HepG2 (cell line): Measurements from ENCODE around the gene COA3. TPM values are rescaled to one million over a fixed set of nuclear protein-coding genes. Genes with fewer than 3 reads are reported as not detected.

ENCODE experiments used
- ATAC-seq: fragments of 200-7000 bp; cut with Tn5 transposase; 3 replicates; pipeline ENCODE4 v1.9.1; 2020; ENCODE audit warnings: mild to moderate bottlenecking, moderate library complexity
- BruUV-seq: library from RNA; stranded (reverse); fragments of 400-500 nt; replicated peaks from 2 replicates; lab custom pipeline; 2021; lab: Mats Ljungman, UMichigan
- CTCF ChIA-PET: fragments of 300-600 bp; formaldehyde crosslinking; extraction: SDS; loops from one replicate; lab custom pipeline; 2021; ENCODE audit warnings: low total read pairs, inconsistent platforms, low intra/inter-chr PET ratio; lab: Yijun Ruan, JAX
- POLR2A ChIA-PET: fragments of 350-600 bp; sonication (Branson Sonifier 250); formaldehyde crosslinking; loops from one replicate; lab custom pipeline; 2020; ENCODE audit warnings: antibody characterized with exemption, inconsistent platforms; lab: Yijun Ruan, JAX
- DNase-seq: peaks from one replicate; pipeline ENCODE4 v3.0.0-alpha.2; 2015; ENCODE audit warnings: low spot score
- FAIRE-seq: peaks from 3 replicates; lab custom pipeline; 2011; peaks lifted over from hg19 to GRCh38; lab: Jason Lieb, UNC
- H2AFZ ChIP-seq: one replicate; pipeline ENCODE4 v1.6.1; 2011; ENCODE audit warnings: low read length, inconsistent platforms
- H3K27ac ChIP-seq: fragments of 300-600 bp; 3 replicates; pipeline ENCODE4 v1.8.0; 2011; ENCODE audit warnings: mixed run types, mild to moderate bottlenecking, mixed read lengths, low read length, inconsistent platforms; ENCODE audit not compliant: insufficient read depth; ENCODE audit errors: extremely low read length
- H3K27me3 ChIP-seq, 2 experiments: fragments of 200-600 bp in 1 of 2; 2 replicates in 1 of 2; 3 replicates in 1 of 2; pipeline versions ENCODE4 v1.6.0 to v1.8.0; 2011; ENCODE audit warnings: low read length in 2 of 2, mild to moderate bottlenecking in 2 of 2, moderate library complexity in 2 of 2, inconsistent platforms in 1 of 2; ENCODE audit not compliant: insufficient read depth in 2 of 2, control insufficient read depth in 1 of 2
- H3K36me3 ChIP-seq, 2 experiments: fragments of 200-600 bp in 1 of 2; replicated peaks in 1 of 2; 2 replicates in 1 of 2; 3 replicates in 1 of 2; pipeline versions ENCODE4 v1.5.1 to v1.8.0; 2011; ENCODE audit warnings: low read length in 2 of 2, inconsistent platforms in 1 of 2; ENCODE audit not compliant: insufficient read depth in 2 of 2, control insufficient read depth in 1 of 2
- H3K4me1 ChIP-seq: 2 replicates; pipeline ENCODE4 v1.5.1; 2012; ENCODE audit warnings: low read length, inconsistent platforms; ENCODE audit not compliant: insufficient read depth
- H3K4me2 ChIP-seq: 2 replicates; pipeline ENCODE4 v1.6.0; 2011; ENCODE audit warnings: low read depth, low read length, inconsistent platforms
- H3K4me3 ChIP-seq, 3 experiments: fragments of 200-600 bp in 1 of 3; sonication (generic), shearing (Covaris generic) in 1 of 3; replicated peaks in 1 of 3; 2 replicates each; pipeline ENCODE4 v1.5.1; 2011 to 2016; ENCODE audit warnings: low read length in 3 of 3, inconsistent platforms in 2 of 3, low read depth in 2 of 3, mild to moderate bottlenecking in 2 of 3, control low read depth in 1 of 3, mixed read lengths in 1 of 3; ENCODE audit not compliant: insufficient read depth in 1 of 3
- H3K79me2 ChIP-seq: one replicate; pipeline ENCODE4 v1.6.1; 2011; ENCODE audit warnings: low read length, inconsistent platforms; ENCODE audit not compliant: insufficient read depth
- H3K9ac ChIP-seq: 2 replicates; pipeline ENCODE4 v1.6.0; 2011; ENCODE audit warnings: mild to moderate bottlenecking, low read depth, low read length, inconsistent platforms; ENCODE audit not compliant: insufficient read depth
- H3K9me3 ChIP-seq: 2 replicates; pipeline ENCODE4 v1.5.1; 2012; ENCODE audit warnings: mild to moderate bottlenecking, low read length
- H4K20me1 ChIP-seq: 2 replicates; pipeline ENCODE4 v1.6.0; 2011; ENCODE audit warnings: inconsistent platforms, mild to moderate bottlenecking, low read length, moderate library complexity; ENCODE audit not compliant: insufficient read depth
- ATF2 ChIP-seq: sonication (generic); formaldehyde crosslinking; IDR thresholded peaks from 2 replicates; pipeline ENCODE4 v1.4.0; 2020; ENCODE audit warnings: missing genetic modification reagents
- GTF2F1 ChIP-seq: fragments of 150-350 bp; IDR thresholded peaks from 2 replicates; pipeline ENCODE4 v1.6.1; 2014; ENCODE audit warnings: low read length
- MAFG ChIP-seq: sonication (generic); formaldehyde crosslinking; IDR thresholded peaks from 2 replicates; pipeline ENCODE4 v1.5.1; 2020; ENCODE audit warnings: mild to moderate bottlenecking, missing genetic modification reagents
- SMAD9 ChIP-seq: sonication (generic); formaldehyde crosslinking; IDR thresholded peaks from 2 replicates; pipeline ENCODE4 v1.5.1; 2020; ENCODE audit warnings: mild to moderate bottlenecking, missing genetic modification reagents
- TBX2 ChIP-seq: sonication (generic); formaldehyde crosslinking; IDR thresholded peaks from 2 replicates; pipeline ENCODE4 v1.5.0; 2020; ENCODE audit warnings: missing genetic modification reagents, mild to moderate bottlenecking, borderline replicate concordance
- ZBED4 ChIP-seq: sonication (generic); formaldehyde crosslinking; IDR thresholded peaks from 2 replicates; pipeline ENCODE4 v1.4.0; 2020; ENCODE audit warnings: missing genetic modification reagents, borderline replicate concordance
- ZBTB37 ChIP-seq: sonication (generic); formaldehyde crosslinking; IDR thresholded peaks from 2 replicates; pipeline ENCODE4 v1.4.0; 2020; ENCODE audit warnings: mild to moderate bottlenecking, missing genetic modification reagents
- ZNF362 ChIP-seq: sonication (generic); formaldehyde crosslinking; IDR thresholded peaks from 2 replicates; pipeline ENCODE4 v1.4.0; 2020; ENCODE audit warnings: missing genetic modification reagents, mild to moderate bottlenecking, borderline replicate concordance
- WGBS: methylation state at CpG from one replicate; pipeline ENCODE4 v1.1.6; 2017; ENCODE audit warnings: low lambda C conversion rate; 5-methylcytosine and 5-hydroxymethylcytosine counted together
- in situ Hi-C: cut with HindIII; loops from 2 replicates; pipeline ENCODE4 v1.10.0; 2017; ENCODE audit warnings: low pct_unique_long_range_greater_than_20kb; ENCODE audit not compliant: extremely low pct_ligation_motif_present
- intact Hi-C: fragments of 100-400 bp; cut with micrococcal nuclease; formaldehyde crosslinking; loops from one replicate; pipeline ENCODE4 v1.10.0; 2022; ENCODE audit not compliant: unreplicated experiment
- polyA plus RNA-seq, 8 experiments: library from polyadenylated mRNA; depleted of rRNA in 3 of 8; stranded (reverse) in 7 of 8; unstranded in 1 of 8; fragments of >200 nt; fragmentation: Illumina TruSeq in 4 of 8; extraction: Trizol in 4 of 8; gene quantifications; 2 replicates each; pipeline versions ENCODE4 v1.2.1 to v1.2.3, GENCODE V29; 2011 to 2016; ENCODE audit warnings: low read depth in 4 of 8, missing spikeins in 1 of 8, mixed read lengths in 1 of 8; ENCODE audit not compliant: insufficient read depth in 1 of 8
- total RNA-seq, 5 experiments: library from RNA; depleted of rRNA; stranded (reverse); fragments of >200 nt; fragmentation: Illumina TruSeq; extraction: Trizol; gene quantifications; 2 replicates each; pipeline ENCODE4 v1.2.3, GENCODE V29; 2016; ENCODE audit warnings: low read depth in 1 of 5

COA3 gene
- total and polyA plus RNA-seq, 2 of the 13 experiments (the other 11 are each of a cell fraction or from before 2014, with no cell fraction given): 133 to 202 TPM

- DNase-seq: no peak
- in situ Hi-C loops: no loop called here
- TF ChIP-seq GTF2F1 (no peak), ZNF362 (CRISPR knock-in tag) (no peak), ATF2 (CRISPR knock-in tag) (no peak), SMAD9 (CRISPR knock-in tag) (no peak), TBX2 (CRISPR knock-in tag) (no peak), MAFG (no peak), ZBTB37 (CRISPR knock-in tag) (no peak), ZBED4 (CRISPR knock-in tag) (no peak)
- peaks cover 0 to under 1% of the 10 kb centered on the region in 2 experiments; a peak in 1 of 5 replicates for H3K27me3 ChIP-seq
- no peaks in the 10 kb centered on the region for H4K20me1 ChIP-seq
- ChIA-PET POLR2A (interaction anchor here (0.6 to 4.6 kb wide), 3 partner anchors 14 to 21 kb away, joined by 4 to 29 read pairs (median 8); partner anchors contain the start of genes CNTD1 and COA3), CTCF (no interaction called here)
- H3K9me3 ChIP-seq: no peaks in the 10 kb centered on the region
- no TSS peak for BruUV-seq
- no peak overlapping the region for H3K27ac ChIP-seq
- no peak overlapping the region for H3K9ac ChIP-seq
- H3K4me2 ChIP-seq: no peak overlapping the region
- no peak for ATAC-seq
- peaks cover 49 to 72% of the 10 kb centered on the region in 2 experiments for H3K36me3 ChIP-seq
- no peak overlapping the region for H2AFZ ChIP-seq
- no peak overlapping the region for H3K4me3 ChIP-seq
- H3K4me1 ChIP-seq: peaks cover 27% of the 10 kb centered on the region
- no peak for FAIRE-seq
- peaks cover 13% of the 10 kb centered on the region for H3K79me2 ChIP-seq
- WGBS: 99% methylated on average over 5 of the region's 5 CpGs
- intact Hi-C loops: no loop called here
Observed at GRCh38 chr17:42818379-42818778, 19.9 kb upstream of the COA3 start.
